HG02588 (cell line): ENCODE measurements around the gene RNF220.

Source experiments
- ATAC-seq: cut with Tn5 transposase; IDR thresholded peaks from one replicate; pipeline ENCODE4 v1.9.1; 2021; ENCODE audit warnings: mild to moderate bottlenecking, moderate library complexity; ENCODE audit not compliant: unreplicated experiment

The RNF220 gene

DNA sequence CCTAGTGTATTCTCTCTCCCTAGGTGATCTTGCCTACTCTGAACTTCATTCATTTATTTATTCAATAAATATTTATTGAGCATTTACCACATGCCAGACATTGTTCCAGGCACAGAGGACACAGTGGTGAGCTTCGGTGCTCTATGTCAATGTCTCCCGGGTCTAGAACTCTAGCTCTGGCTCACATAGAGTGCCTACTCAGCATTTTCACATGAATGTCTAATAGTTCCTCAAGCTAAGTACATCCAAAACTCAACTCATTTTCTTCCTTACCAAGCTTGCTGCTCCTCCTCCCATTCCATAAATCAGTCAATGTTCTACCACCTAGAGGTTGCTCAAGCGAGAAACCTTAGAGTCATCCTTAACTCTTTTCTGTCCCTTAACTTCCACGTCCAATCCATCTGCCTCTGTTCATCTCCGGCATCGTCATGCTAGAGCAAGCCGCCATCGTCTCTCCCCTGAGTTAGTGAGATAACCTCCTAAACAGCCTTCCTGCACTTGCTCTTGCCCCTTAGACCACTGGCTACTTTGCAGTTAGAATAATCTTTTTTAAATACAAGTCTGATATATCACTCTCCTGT, 201.7 kb downstream of the RNF220 start:
- no peak for ATAC-seq

GRCh38 chr1:44608141-44608540, 203.1 kb downstream of the RNF220 start:
- ATAC-seq: no peak

DNA sequence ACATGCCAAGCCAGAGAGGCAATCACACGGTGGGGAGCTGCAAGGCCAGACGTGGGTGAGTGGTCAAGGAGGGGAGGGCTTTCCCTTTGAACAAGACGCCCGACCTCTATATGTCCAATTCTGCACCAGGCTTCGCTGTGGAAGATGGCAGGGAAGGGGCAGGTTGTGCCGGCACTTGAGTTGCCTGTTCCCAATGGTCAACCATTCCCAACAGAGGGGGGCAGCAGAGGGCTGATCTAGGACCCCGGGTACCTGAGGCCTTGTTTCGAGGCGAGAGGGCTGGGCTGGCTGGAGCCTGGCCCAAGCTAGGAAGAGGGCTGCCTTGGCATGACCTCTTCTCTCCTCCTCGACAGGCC, 204.3 kb downstream of the RNF220 start:
- ATAC-seq: no peak

- no peak for ATAC-seq
Observed at GRCh38 chr1:44609768-44610526, 204.9 kb downstream of the RNF220 start.

DNA sequence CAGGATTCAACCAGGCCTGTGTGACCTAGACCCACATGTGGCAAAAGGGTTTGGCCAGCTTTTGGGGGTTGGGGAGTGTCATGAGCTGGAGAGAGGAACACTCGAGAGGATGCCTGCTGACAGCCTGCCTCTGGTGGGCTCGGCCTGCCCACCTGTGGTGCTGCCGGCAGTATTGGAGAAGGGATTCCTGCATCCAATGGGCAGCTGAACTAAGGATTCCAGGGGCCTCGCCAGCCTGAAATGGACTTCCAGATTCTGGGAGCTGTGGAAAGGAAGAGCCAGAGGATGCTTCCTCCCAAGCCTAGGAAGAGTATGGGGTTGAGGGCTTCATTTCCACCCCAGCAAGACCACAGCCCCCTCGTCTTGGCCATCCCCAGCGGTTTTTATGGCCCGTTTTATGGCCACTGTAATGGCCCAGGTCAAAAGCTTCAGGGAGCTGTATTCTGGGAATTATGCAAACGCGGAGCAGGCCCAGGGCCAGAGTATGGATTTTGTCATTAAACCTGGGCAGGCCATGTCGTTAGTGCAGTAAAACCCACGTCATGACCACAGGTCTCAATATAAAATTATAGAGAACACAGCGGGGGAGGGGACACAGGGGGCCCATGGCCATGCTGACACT, 205.6 kb downstream of the RNF220 start:
- no peak for ATAC-seq

DNA sequence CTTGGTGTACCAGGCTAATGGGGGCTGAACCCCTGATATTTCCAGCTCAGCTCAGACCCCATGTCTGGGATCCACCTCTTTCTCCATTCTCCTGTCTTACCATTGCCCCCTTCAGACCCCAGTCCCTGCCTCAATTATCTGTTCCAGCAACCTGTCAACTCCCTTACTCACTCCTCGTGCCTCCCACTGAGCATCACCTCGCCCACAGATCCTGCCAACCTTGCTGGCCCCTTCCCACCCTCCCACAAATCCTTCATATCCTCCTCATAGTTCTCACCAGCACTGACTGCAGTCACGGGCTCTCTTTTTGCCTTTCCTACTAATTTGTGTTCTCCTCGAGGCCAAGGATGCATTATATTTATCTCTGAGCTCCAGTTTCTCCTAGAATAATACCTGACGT, 206.4 kb downstream of the RNF220 start:
- ATAC-seq: no peak

DNA sequence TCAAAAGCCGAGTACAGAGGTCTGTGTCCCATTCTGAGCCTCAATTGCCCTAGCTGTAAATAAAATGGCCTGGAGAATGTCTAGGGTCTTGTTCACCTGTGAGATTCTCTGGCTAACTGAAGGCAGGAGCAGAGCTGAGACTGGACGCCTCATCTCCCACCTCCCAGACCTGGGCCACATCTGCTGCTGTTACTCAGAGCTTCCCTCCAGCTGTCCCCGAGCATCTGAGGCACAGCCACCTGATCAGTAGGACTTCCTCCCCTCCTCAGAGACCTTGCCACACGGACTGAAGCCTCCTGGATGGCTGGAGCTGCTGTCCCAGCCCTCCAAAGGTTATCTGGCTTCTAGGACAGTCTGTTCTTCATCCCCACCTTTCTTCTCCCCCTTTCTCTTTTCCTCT, 206.8 kb downstream of the RNF220 start:
- no peak for ATAC-seq

DNA sequence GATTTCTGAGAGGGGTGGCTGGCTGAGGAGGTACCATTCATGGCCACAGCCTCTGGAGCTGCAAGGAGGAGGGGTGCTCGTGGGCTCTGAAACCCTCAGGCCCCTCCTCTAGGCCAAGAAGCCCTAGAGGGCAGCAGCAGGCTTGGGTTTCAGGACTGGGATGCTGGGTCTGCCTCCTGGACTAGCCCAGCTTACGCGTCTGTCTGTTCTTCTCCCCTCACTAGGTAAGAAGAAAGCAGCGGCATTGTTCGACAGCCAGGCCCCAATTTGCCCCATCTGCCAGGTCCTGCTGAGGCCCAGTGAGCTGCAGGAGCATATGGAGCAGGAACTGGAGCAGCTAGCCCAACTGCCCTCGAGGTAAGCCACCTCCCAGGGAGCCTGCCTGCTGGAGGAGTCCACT, 208.9 kb downstream of the RNF220 start:
- no peak for ATAC-seq

- ATAC-seq: no peak
Observed at GRCh38 chr1:44616284-44616990, 211.4 kb downstream of the RNF220 start.

- no peak for ATAC-seq
Observed at GRCh38 chr1:44616991-44617702, 212.1 kb downstream of the RNF220 start.

GRCh38 chr1:44617703-44618029, 212.6 kb downstream of the RNF220 start:
- no peak for ATAC-seq

- ATAC-seq: no peak
Observed at GRCh38 chr1:44619261-44619900, 214.3 kb downstream of the RNF220 start.

DNA sequence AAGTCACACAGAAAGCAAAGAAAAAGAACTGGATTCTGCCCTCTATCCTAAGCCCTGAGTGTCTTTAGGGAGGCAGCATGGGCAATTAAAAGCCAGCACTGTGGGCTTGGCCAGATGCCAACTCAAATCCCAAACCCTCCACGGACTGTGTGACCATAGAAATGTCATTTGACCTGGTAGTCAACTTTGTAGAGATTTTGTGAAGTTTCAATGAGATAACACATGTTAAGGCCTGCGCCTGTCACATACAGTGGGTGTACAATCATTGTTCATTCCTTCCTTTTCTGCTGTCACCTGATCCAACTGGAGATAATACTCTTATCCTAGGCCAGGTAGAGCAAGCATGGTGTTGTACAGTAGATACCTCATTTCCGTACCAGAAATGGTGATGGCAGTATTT, 215.0 kb downstream of the RNF220 start:
- ATAC-seq: no peak

GRCh38 chr1:44621841-44622286, 216.8 kb downstream of the RNF220 start:
- ATAC-seq: no peak

DNA sequence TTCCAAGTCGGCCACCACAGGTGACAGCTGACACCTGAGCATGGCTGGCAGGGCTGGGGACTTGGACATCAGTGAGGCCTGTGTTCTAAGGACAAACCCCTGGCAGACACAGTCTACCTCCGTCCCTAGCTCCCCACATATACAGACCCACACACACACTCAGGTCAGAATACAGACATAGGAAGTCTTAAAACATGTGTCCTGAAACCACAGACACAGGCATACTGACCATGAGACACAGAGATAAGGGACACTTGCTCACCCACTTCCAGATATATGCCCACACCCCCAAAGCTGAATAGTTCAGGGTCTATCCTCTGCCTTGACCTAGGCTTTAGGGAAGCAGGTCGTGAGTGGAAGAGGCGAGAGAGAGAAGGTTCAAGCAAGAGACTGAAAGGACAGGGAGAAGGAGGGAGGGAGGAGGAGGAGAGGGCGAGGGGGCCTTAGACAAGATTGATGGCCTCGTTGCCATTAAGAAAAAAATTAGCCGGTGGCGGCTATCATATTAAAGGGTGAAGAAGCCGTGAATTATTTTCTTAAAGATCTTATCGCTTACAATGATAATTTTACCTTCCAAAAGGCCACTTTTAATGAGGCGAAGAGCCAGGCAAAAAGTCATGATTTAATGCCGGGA, 219.3 kb downstream of the RNF220 start:
- no peak for ATAC-seq

DNA sequence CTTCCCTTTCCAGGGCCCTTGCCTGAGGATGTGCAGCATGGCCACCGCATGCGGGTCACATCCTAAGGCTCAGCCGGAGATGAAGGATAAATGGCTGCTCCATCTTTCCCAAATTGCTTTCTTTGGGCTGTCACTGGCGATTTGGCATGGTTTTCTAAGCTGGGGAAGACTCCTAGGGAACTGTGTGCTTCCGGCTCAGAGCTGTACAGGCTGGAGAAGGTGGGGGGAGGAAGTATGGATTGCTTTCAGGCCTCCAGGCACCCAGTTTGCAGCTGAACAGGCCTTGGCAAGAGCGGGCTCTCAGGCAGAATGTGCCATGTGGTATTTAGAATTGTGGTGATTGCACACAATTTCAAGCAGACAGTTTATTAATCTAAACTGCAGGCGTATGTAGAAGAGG, 220.3 kb downstream of the RNF220 start:
- no peak for ATAC-seq

DNA sequence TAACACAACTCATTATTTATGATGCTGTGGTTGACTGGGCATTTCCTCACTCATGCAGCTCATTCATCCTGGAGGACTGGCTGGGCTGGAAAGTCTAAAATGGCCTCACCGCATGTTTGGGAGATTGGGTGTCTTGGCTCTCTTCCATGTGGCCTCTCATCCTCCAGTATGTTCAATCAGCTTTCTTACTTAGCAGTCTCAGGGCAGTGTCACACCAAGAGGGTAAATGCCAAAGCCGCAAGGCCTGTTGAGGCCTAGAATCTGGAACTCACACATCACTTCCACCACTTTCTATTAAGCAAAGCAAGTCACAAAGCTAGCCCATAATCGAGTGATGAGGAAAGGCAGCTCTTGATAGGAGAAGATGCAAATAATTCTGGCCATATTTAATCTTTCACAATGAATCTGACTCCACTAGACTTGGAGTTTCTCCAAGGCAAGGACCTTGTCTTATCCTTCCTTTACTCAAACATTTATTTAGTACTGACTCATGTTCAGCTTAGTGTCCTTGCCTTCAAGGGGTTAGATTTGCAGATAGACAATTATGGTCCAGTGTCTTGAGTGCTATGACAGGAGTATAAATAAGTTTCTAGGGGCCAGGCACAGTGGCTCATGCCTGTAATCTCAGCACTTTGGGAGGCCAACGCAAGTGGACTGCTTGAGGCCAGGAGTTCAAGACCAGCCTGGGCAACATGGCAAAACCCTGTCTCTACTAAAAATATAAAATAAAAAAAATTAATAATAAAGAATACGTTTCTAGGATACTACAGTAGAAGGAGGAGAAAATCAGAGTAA, 224.1 kb downstream of the RNF220 start:
- ATAC-seq: no peak

DNA sequence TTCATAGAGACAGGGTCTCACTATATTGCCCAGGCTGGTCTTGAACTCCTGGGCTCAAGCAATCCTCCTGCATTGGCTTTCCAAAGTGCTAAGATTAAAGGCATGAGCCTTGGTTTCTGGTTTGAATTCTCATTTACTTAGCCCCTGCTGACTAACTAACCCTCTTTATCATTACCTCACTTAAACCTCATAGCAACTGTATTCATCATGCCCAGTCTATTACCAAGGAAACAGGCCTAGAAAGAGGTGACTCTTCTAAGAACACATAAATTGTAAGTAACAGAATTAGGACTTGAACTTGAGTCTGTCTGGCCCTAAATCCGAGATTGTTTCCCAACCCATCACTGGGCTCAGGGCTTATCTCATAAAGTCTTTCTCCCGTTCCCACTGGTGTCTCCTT, 225.1 kb downstream of the RNF220 start:
- no peak for ATAC-seq

- ATAC-seq: peak; percentile 5
Observed at GRCh38 chr1:44631333-44631646, 226.2 kb downstream of the RNF220 start.
